ENCODE data around the gene DYNC1H1.

Gene DYNC1H1

GRCh38 chr14:101985957-101986356, 21.6 kb downstream of the DYNC1H1 start:
- H3K4me3 ChIP-seq (ENCODE audit: control insufficient read depth, low read depth, low read length), result no peak overlapping the region
- DNase-seq (ENCODE audit: low read depth), result no peak
- no peak for TF ChIP-seq CTCF (conservative IDR thresholded peaks at IDR 0.05; ENCODE audit: control insufficient read depth, insufficient read depth, low read depth, low read length)

- DNase-seq (ENCODE audit: low read depth), result no peak
- no peak overlapping the region for H3K4me3 ChIP-seq (ENCODE audit: control insufficient read depth, low read depth, low read length)
- TF ChIP-seq CTCF (conservative IDR thresholded peaks at IDR 0.05; ENCODE audit: control insufficient read depth, insufficient read depth, low read depth, low read length), result no peak
Measured at GRCh38 chr14:101986953-101987352, 22.6 kb downstream of the DYNC1H1 start.

GRCh38 chr14:101988377-101988776, 24.0 kb downstream of the DYNC1H1 start:
- no peak overlapping the region for H3K4me3 ChIP-seq (ENCODE audit: control insufficient read depth, low read depth, low read length)
- no peak for TF ChIP-seq CTCF (conservative IDR thresholded peaks at IDR 0.05; ENCODE audit: control insufficient read depth, insufficient read depth, low read depth, low read length)
- no peak for DNase-seq (ENCODE audit: low read depth)

- H3K4me3 ChIP-seq (ENCODE audit: control insufficient read depth, low read depth, low read length), result no peak overlapping the region
- no peak for TF ChIP-seq CTCF (conservative IDR thresholded peaks at IDR 0.05; ENCODE audit: control insufficient read depth, insufficient read depth, low read depth, low read length)
- DNase-seq (ENCODE audit: low read depth), result no peak
Measured at GRCh38 chr14:101991352-101991751, 27.0 kb downstream of the DYNC1H1 start.

GRCh38 chr14:101992708-101993107, 28.3 kb downstream of the DYNC1H1 start:
- DNase-seq (ENCODE audit: low read depth), result no peak
- H3K4me3 ChIP-seq (ENCODE audit: control insufficient read depth, low read depth, low read length), result no peak overlapping the region

GRCh38 chr14:101997429-101998336, 33.3 kb downstream of the DYNC1H1 start:
- TF ChIP-seq CTCF (conservative IDR thresholded peaks at IDR 0.05; ENCODE audit: control insufficient read depth, insufficient read depth, low read depth, low read length), result no peak
- DNase-seq (ENCODE audit: low read depth), result no peak
- no peak overlapping the region for H3K4me3 ChIP-seq (ENCODE audit: control insufficient read depth, low read depth, low read length)

More at GRCh38 chr14:101992708-101993107, 28.3 kb downstream of the DYNC1H1 start:
- TF ChIP-seq CTCF (conservative IDR thresholded peaks at IDR 0.05; ENCODE audit: control insufficient read depth, insufficient read depth, low read depth, low read length), result no peak

Measured in fibroblast of mammary gland (primary cell).